ENCODE results near the gene MPP7.

MPP7 gene

GRCh38 chr10:28304032-28304571, 1.2 kb upstream of the MPP7 start:
- DNase-seq = no peak

- no peak for DNase-seq
Measured at GRCh38 chr10:28302012-28302637, 739 bp downstream of the MPP7 start.

GRCh38 chr10:28300027-28300426, 2.8 kb downstream of the MPP7 start:
- peak; percentile 14 for DNase-seq

GRCh38 chr10:28298951-28299350, 3.9 kb downstream of the MPP7 start:
- DNase-seq = no peak

GRCh38 chr10:28296023-28296422, 6.8 kb downstream of the MPP7 start:
- DNase-seq = no peak

GRCh38 chr10:28295336-28295735, 7.5 kb downstream of the MPP7 start:
- no peak for DNase-seq

GRCh38 chr10:28294809-28295208, 8.1 kb downstream of the MPP7 start:
- DNase-seq = no peak

GRCh38 chr10:28294169-28294532, 8.7 kb downstream of the MPP7 start:
- no peak for DNase-seq

GRCh38 chr10:28293236-28294168, 9.4 kb downstream of the MPP7 start:
- no peak for DNase-seq

GRCh38 chr10:28291881-28292297, 11.0 kb downstream of the MPP7 start:
- DNase-seq = no peak

- DNase-seq = no peak
Measured at GRCh38 chr10:28285816-28286215, 17.0 kb downstream of the MPP7 start.

GRCh38 chr10:28284126-28284525, 18.7 kb downstream of the MPP7 start:
- DNase-seq = no peak

GRCh38 chr10:28283251-28283650, 19.6 kb downstream of the MPP7 start:
- no peak for DNase-seq

GRCh38 chr10:28282336-28282735, 20.5 kb downstream of the MPP7 start:
- DNase-seq = no peak

GRCh38 chr10:28281726-28282315, 21.0 kb downstream of the MPP7 start:
- DNase-seq = no peak

- DNase-seq = no peak
Measured at GRCh38 chr10:28280652-28281051, 22.2 kb downstream of the MPP7 start.

GRCh38 chr10:28279878-28280277, 23.0 kb downstream of the MPP7 start:
- no peak for DNase-seq

GRCh38 chr10:28278842-28279241, 24.0 kb downstream of the MPP7 start:
- DNase-seq = no peak

GRCh38 chr10:28276384-28276783, 26.5 kb downstream of the MPP7 start:
- no peak for DNase-seq

- DNase-seq = no peak
Measured at GRCh38 chr10:28274475-28274874, 28.4 kb downstream of the MPP7 start.

- DNase-seq = no peak
Measured at GRCh38 chr10:28273343-28273742, 29.5 kb downstream of the MPP7 start.

- DNase-seq = no peak
Measured at GRCh38 chr10:28269842-28270456, 32.9 kb downstream of the MPP7 start.

Measured in central memory CD4-positive, alpha-beta T cell (primary cell).